Right cardiac atrium (tissue), 5 donors: ENCODE results near the gene IL25. TPM values are rescaled to one million over a fixed set of nuclear protein-coding genes. Genes with fewer than 3 reads are reported as not detected.
A peak's percentile ranks its signal among the peaks of the same experiment; 100 is the strongest.
"Not testable (repeated sequence)": the region's sequence is repeated elsewhere in the genome, so short reads cannot be mapped to it uniquely, and the experiment has no call there.

ENCODE experiments used
- ATAC-seq, 2 donors: fragments of 200-7000 bp; cut with Tn5 transposase; one replicate each; pipeline versions ENCODE4 v1.8.0 to v1.9.1; 2020; ENCODE audit warnings: moderate library complexity in 2 of 2, mild to moderate bottlenecking in 1 of 2
- DNase-seq, 3 donors: peaks; one replicate each; pipeline ENCODE4 v3.0.0-alpha.2; 2020
- H3K27ac ChIP-seq: one replicate; pipeline ENCODE4 v1.5.1; 2013; ENCODE audit warnings: mild to moderate bottlenecking, low read length, control low read depth, moderate library complexity
- H3K27me3 ChIP-seq: one replicate; pipeline ENCODE4 v1.6.1; 2013; ENCODE audit not compliant: control insufficient read depth, insufficient read depth
- H3K4me1 ChIP-seq: one replicate; pipeline ENCODE4 v1.6.1; 2013; ENCODE audit warnings: low read length; ENCODE audit not compliant: control insufficient read depth, insufficient read depth
- H3K4me3 ChIP-seq: one replicate; pipeline ENCODE4 v1.5.1; 2013; ENCODE audit warnings: low read length, control low read depth
- H3K9me3 ChIP-seq: one replicate; pipeline ENCODE4 v1.6.1; 2013; ENCODE audit warnings: low read length; ENCODE audit not compliant: control insufficient read depth
- WGBS: extraction: QIAGEN DNeasy Blood & Tissue Kit; methylation state at CpG from one replicate; pipeline ENCODE4 v1.1.7; 2013; 5-methylcytosine and 5-hydroxymethylcytosine counted together
- intact Hi-C, 4 donors: fragments of 100-400 bp; cut with DNase I; formaldehyde crosslinking; loops; one replicate each; pipeline versions ENCODE4 v1.11.0 to v1.14.0; 2022 to 2023
- polyA plus RNA-seq: library from polyadenylated mRNA; stranded (reverse); fragments of 200-250 nt; gene quantifications from one replicate; pipeline ENCODE4 v1.2.3, GENCODE V29; 2013
- total RNA-seq, 4 donors: library from RNA; stranded (reverse); fragmentation: NEBNext Ultra II Directional; extraction: Animal tissue kit (Norgen Biotek cat#: 25700); gene quantifications; one replicate each; pipeline ENCODE4 v1.2.1, GENCODE V29; 2021
- donor health status: healthy with polysubstance abuse.
- donor health status: DM: no; HTN: yes; CAD: no.
- donor health status: DM: no; HTN: no; CAD: no.
- donor health status: DM: no; HTN: yes; CAD: no; lungs with severe emphysema.
- donor health status: DM: yes; HTN: yes; CAD: no.

The IL25 gene
- total and polyA plus RNA-seq, 5 donors: 0.09 TPM; not detected in 4

GRCh38 chr14:23396126-23396525 is 23.5 kb downstream of the IL25 start:
- Histone ChIP-seq H3K9me3 (no peaks in the 10 kb centered on the region), H3K27me3 (no peaks in the 10 kb centered on the region), H3K27ac (peak overlapping the region; percentile 13), H3K4me1 (no peaks in the 10 kb centered on the region), H3K4me3 (no peak overlapping the region)
- DNase-seq (peak in 1 of 3 donors; percentile 45), ATAC-seq (peak; percentile 1 to 2)
- WGBS: 70% methylated on average over 10 of the region's 10 CpGs
- intact Hi-C loops: no loop called here

GRCh38 chr14:23396781-23397407 is 24.3 kb downstream of the IL25 start:
- peak overlapping the region; percentile 45 for H3K27ac ChIP-seq
- no peak overlapping the region for H3K4me3 ChIP-seq

GRCh38 chr14:23398348-23398747 is 25.7 kb downstream of the IL25 start:
- WGBS: 71% methylated on average over 4 of the region's 4 CpGs
- no peaks in the 10 kb centered on the region for H3K9me3 ChIP-seq
- no peak overlapping the region for H3K4me3 ChIP-seq
- intact Hi-C loops: no loop called here
- DNase-seq (peak in 1 of 3 donors; percentile 27), ATAC-seq (no peak)
- H3K27ac ChIP-seq: peak overlapping the region; percentile 77
- H3K4me1 ChIP-seq: no peaks in the 10 kb centered on the region
- no peaks in the 10 kb centered on the region for H3K27me3 ChIP-seq

More at GRCh38 chr14:23396781-23397407, 24.3 kb downstream of the IL25 start:
- Histone ChIP-seq H3K9me3 (no peaks in the 10 kb centered on the region), H3K4me1 (no peaks in the 10 kb centered on the region), H3K27me3 (no peaks in the 10 kb centered on the region)
- DNase-seq (peak in 1 of 3 donors; percentile 67), ATAC-seq (peak; percentile 0 to 1)
- intact Hi-C loops: no loop called here
- 70% methylated on average over 10 of the region's 10 CpGs for WGBS

- Histone ChIP-seq H3K9me3 (no peaks in the 10 kb centered on the region), H3K27me3 (no peaks in the 10 kb centered on the region), H3K27ac (peak overlapping the region; percentile 77), H3K4me1 (no peaks in the 10 kb centered on the region), H3K4me3 (no peak overlapping the region)
- DNase-seq (peak in 1 of 3 donors; percentile 52), ATAC-seq (peak; percentile 1 to 2)
- WGBS: 68% methylated on average over 3 of the region's 3 CpGs
- intact Hi-C loops: no loop called here
These were observed 26.5 kb downstream of the IL25 start for GRCh38 chr14:23399136-23399535.

GRCh38 chr14:23399591-23399990 is 27.0 kb downstream of the IL25 start:
- Histone ChIP-seq H3K27me3 (no peaks in the 10 kb centered on the region), H3K4me3 (no peak overlapping the region), H3K9me3 (no peaks in the 10 kb centered on the region), H3K27ac (peak overlapping the region; percentile 48), H3K4me1 (no peaks in the 10 kb centered on the region)
- no peak for ATAC-seq
- WGBS: 55% methylated on average over 6 of the region's 6 CpGs
- intact Hi-C loops: no loop called here
- peak in 1 of 3 donors; percentile 30 for DNase-seq

GRCh38 chr14:23400496-23401149 is 28.0 kb downstream of the IL25 start:
- ATAC-seq (peak; percentile 1 to 2), DNase-seq (peak in 1 of 3 donors; percentile 47)
- H3K9me3 ChIP-seq, H3K4me1 ChIP-seq, intact Hi-C loops, H3K4me3 ChIP-seq, H3K27me3 ChIP-seq: not testable (repeated sequence)
- 63% methylated on average over 16 of the region's 16 CpGs for WGBS
- H3K27ac ChIP-seq: peak overlapping the region; percentile 1

GRCh38 chr14:23401291-23401690 is 28.7 kb downstream of the IL25 start:
- 53% methylated on average over 4 of the region's 4 CpGs for WGBS
- peak; percentile 0 for ATAC-seq
- Histone ChIP-seq H3K9me3 (no peaks in the 10 kb centered on the region), H3K4me1 (no peaks in the 10 kb centered on the region), H3K27me3 (no peaks in the 10 kb centered on the region), H3K27ac (peak overlapping the region; percentile 21), H3K4me3 (no peak overlapping the region)
- peak in 2 of 3 donors; percentile 11 to 37 for DNase-seq
- intact Hi-C loops: no loop called here

GRCh38 chr14:23402296-23403138 is 29.9 kb downstream of the IL25 start:
- WGBS: 48% methylated on average over 25 of the region's 25 CpGs
- Histone ChIP-seq H3K9me3 (no peaks in the 10 kb centered on the region), H3K4me3 (no peak overlapping the region), H3K27ac (peak overlapping the region; percentile 85), H3K4me1 (no peaks in the 10 kb centered on the region), H3K27me3 (no peaks in the 10 kb centered on the region)
- intact Hi-C loops: no loop called here
- ATAC-seq (no peak), DNase-seq (peak in 2 of 3 donors; percentile 14 to 63)

- Histone ChIP-seq H3K27me3 (no peaks in the 10 kb centered on the region), H3K4me3 (peak overlapping the region; percentile 27)
- intact Hi-C loops: no loop called here
These were observed 30.5 kb downstream of the IL25 start for GRCh38 chr14:23403139-23403438.

GRCh38 chr14:23403908-23404307 is 31.3 kb downstream of the IL25 start:
- peak overlapping the region; percentile 85 for H3K27ac ChIP-seq
- 58% methylated on average over 4 of the region's 4 CpGs for WGBS
- DNase-seq (no peak), ATAC-seq (no peak)
- peak overlapping the region; percentile 27 for H3K4me3 ChIP-seq
- intact Hi-C loops: no loop called here
- no peaks in the 10 kb centered on the region for H3K4me1 ChIP-seq
- no peaks in the 10 kb centered on the region for H3K27me3 ChIP-seq
- no peaks in the 10 kb centered on the region for H3K9me3 ChIP-seq

More at GRCh38 chr14:23403139-23403438, 30.5 kb downstream of the IL25 start:
- H3K9me3 ChIP-seq: no peaks in the 10 kb centered on the region
- H3K27ac ChIP-seq: peak overlapping the region; percentile 85
- 49% methylated on average over 7 of the region's 7 CpGs for WGBS
- peak in 2 of 3 donors; percentile 13 to 39 for DNase-seq
- no peak for ATAC-seq
- no peaks in the 10 kb centered on the region for H3K4me1 ChIP-seq
